ENCODE measurements around the gene RNF123.

Gene RNF123

GRCh38 chr3:49757197-49757596 is 67.8 kb downstream of the RNF123 start:
- FAIRE-seq: no peak

DNA sequence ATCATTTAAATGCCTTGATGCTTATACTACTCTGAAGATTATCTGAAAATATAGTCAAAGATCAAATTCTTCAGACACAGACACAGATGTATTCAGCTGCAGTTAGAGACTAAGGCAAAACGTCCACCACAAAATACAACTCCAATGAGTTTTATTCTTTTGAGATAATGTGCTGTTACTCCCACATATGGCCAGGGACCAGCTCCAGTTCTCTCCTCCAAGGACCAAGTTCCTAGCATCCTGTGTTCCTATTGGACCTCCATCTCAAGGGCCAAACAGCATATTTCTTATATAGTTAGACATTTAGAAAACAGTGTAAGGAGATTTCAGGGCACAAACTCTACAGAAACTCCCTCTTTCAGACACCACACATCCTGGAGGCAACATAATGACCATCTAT is 69.9 kb downstream of the RNF123 start:
- FAIRE-seq: no peak

DNA sequence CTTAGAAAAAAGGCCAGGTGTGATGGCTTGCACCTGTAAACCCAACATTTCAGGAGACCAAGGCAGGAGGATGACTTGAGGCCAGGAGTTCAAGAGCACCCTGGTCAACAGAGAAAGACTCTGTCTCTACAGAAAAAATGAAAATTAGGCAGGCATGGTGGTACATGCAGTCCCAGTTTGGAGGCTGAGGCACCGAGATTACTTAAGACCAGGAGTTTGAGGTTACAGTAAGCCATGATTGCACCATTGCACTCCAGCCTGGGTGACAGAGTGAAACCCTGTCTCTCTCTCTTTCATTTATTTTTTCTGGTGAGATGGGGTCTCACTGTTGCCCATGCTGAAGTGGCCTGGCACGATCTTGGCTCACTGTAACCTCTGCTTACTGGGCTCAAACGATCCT is 72.3 kb downstream of the RNF123 start:
- no peak for FAIRE-seq

DNA sequence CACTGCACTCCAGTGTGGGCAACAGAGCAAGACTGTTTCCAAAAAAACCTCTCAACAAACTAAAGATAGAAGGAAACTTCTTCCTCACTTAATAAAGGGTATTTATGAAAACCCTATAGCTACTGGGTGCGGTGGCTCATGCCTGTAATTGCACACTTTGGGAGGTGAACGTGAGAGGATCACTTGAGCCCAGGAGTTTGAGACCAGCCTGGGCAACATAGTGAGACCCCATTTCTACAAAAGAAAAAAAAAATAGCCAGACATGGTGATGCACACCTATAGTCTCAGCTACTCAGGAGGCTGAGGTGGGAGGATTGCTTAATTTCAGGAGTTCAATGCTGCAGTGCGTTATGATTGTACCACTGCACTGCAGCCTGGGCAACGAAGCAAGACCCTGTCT is 74.6 kb downstream of the RNF123 start:
- FAIRE-seq: no peak

- FAIRE-seq: no peak
Observed at GRCh38 chr3:49769286-49769915, 80.0 kb downstream of the RNF123 start.

GRCh38 chr3:49769926-49770325 is 80.6 kb downstream of the RNF123 start:
- FAIRE-seq: no peak
